Activated T-helper 1 cell treated with Interleukin-2 at 50 U/mL for 16 hours (primary cell): ENCODE measurements around the gene PRSS53.
"Not testable (repeated sequence)": the region's sequence is repeated elsewhere in the genome, so short reads cannot be mapped to it uniquely, and the experiment has no call there.

Experiments
- DNase-seq: peaks from one replicate; pipeline ENCODE4 v3.0.0-alpha.2; 2020; ENCODE audit warnings: low read depth

PRSS53 gene

DNA sequence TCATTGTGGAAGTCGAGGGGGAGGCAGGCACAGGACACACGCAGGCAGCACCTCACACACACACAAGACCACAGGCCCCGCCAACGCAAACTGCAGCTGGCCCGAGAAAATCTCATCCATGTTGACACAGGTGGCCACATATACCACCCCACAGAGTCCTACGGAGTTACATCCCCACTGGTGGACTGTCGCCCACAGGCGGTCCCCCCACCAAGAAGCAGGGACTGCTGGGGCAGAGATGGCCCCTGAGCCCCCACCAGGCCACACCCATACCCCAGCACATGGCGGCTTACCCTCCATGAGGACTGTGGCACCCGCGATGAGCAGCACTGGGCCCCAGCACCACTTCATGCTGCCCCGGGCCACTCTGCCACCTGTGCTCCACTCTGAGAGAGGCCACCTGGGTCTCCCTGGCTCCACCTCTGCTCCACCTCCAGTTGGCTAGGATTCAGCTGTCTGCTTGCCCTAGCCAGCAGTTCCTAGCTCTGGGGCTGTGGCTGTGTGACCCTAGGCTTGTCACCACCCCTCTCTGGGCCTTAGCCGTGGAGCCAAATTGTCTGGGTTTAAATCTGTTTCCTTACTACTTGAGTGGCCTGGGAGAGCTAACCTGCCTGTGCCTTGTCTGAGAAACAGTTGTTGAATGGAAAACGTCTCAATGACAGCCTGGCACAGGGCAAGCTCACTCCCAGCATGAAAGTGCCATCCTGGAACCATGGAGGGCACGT is at the start of gene PRSS53:
Gene PRSS53, minus strand, starts transcription at position 485 of the 725 bp plus-strand sequence. Its CDS starts 134 bp downstream, at position 351.
- DNase-seq, result no peak

DNA sequence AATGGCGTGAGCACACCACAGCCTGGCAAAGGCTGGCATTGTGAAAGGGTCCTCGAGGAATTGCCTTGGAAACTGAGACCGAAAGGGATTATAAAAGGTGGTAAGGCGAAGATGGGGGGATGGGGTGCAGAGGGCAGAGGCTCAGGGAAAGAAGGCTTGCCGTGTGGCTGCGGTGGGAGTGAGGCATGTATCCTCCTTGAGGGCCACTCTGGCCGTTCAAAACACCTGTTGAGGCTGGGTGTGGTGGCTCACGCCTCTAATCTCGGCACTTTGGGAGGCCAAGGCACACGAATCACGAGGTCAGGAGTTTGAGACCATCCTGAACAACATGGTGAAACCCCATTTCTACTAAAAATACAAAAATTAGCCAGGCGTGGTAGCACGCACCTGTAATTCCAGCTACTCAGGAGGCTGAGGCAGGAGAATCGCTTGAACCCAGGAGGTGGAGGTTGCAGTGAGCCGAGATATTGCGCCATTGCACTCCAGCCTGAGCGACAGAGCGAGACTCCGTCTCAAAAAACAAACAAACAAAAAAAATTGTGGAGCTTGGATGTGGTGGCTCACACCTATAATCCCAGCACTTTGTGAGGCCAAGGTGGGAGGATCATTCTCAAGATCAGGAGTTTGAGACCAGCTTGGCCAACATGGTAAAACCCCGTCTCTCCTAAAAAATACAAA is 48.2 kb upstream of the PRSS53 start:
- not testable (repeated sequence) for DNase-seq

DNA sequence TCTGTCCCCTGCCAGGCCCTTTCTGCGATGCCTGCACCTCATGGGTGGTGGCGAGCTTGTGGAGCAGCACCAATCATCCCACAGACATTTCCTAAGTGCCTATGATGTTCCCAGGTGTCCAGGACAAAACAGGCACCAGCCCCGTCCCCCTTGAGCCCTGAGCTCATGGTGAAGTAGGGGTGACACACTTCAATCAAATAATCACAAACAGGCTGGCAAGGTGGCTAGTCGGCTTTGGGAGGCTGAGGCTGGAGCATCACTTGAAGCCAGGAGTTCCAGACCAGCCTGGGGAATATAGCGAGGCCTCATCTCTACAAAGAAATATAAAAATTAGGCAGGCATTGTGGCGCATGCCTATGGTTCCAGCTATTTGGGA is 47.5 kb upstream of the PRSS53 start:
- DNase-seq, result no peak

DNA sequence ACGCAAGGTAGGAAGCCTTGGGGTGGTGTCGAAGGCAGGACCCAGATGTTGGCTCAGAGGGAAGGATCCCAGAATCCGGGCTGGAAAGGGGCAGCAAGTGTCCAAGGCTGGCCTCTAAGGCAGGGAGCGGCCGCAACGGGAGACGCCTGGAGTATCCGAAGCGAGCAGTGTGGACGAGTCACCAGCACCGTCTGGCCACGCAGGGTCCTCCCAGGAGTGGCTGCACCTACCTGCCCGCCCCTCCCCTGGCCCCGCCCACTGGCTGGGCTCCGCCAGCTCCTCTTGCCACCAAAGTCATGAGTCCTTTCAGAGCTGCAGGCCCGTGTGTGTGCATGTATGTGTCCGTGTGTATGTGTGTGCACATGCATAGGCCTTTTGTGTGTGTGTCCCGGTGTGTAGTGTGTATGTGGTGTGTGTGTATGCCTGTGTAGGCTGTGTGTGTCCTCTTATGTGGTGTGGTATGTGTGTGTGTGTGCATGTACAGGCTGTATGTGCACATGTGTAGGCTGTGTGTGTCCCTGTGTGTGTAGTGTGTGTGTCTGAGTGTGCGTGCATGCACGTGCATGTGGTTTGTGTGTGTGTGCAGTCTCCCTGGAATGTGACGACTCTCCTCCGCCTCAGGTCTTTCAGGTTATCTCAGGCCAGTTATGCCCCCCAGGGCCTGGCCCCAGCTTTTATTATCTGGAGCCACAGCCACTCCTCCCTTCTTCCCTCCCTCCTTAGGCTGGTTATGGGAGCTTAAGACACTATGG is 47.0 kb upstream of the PRSS53 start, which contains the start of gene PRSS8:
Gene PRSS8, minus strand, starts transcription at position 193 of the 752 bp plus-strand sequence. CDS start 229 bp downstream, outside the sequence.
- no peak for DNase-seq

DNA sequence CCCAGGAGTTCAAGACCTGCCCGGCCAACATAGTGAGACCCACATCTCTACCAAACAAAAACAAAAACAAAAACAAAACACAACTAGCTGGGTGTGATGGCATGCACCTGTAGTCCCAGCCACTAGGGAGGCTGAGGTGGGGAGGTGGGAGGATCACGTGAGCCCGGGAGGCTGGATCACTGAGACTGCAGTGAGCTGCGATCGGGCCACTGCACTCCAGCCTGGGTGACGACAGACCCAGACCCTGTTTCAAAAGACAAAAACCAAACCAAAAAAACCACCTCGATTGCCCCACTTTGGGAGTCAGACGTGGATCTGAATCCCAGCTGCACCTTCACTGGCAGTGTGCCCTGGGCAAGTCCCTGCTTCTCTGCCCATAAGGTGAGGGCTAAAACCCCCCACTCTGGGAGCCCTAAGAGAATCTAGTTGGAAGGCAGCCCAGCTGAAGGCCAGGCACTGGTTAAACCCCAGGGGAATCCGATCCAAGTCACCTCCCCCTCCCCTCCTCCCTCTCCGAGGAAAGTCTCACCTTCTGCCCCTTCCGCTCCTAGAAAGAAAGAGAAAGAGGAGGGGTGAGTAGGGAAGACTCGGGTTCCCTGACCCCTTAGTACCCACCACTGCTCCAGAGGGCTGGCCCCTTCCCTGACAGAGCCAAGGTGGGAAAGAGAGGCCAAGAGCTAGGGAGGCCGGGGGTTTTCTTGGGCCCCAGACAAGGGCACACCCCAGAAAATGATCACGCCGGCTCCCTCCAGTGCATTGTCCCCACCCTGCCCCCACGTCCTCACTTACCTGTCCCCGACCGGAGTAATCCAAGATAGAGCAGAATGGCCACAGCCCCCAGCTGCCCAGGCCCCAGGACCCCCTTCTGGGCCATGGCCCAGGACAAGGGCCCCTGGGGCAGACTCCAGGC is 46.1 kb upstream of the PRSS53 start:
- DNase-seq, result no peak

DNA sequence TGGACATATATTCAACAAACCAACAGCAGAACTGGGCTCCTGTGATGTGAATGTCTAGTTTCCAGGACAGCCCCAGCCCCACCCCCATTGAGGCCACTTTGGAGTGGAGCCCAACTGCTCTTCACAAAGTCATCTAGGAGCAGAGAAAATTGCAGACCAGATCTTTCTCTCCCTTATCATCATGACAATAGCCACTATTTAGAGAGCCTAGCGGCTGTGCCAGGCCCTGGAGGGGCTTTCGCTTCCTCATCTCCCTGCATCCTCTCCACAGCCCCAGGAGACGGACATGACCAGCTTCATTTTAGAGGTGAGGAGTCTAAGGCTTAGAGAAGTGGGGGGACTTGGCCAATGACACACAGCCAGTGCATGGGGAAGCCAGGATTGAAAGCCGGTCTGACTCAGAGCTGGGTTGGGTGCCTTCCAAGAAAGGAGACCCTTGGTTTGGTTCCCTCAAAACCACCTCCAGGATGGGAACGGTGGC is 45.4 kb upstream of the PRSS53 start:
- DNase-seq, result no peak

DNA sequence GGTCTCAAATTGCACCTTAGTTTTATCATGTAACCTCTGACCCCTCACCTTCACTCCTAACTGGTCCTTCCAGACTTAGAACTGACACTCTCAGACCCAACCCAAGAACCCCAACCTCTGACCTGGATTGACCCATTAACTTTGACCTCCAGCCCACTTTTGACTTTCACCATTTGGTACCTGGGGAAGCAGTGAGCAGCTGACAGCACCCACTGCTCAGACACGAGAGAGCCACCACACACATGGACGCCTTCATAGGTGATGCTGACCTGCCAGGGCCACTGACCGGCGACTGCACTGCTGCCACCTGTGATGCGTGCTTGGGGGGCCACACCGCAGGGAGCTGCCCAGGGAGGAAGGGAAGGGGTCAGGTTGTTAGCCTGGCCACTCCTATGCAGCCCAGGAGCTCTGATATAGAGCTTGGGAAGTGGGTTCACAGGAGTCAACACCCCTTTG is 44.3 kb upstream of the PRSS53 start:
- no peak for DNase-seq

DNA sequence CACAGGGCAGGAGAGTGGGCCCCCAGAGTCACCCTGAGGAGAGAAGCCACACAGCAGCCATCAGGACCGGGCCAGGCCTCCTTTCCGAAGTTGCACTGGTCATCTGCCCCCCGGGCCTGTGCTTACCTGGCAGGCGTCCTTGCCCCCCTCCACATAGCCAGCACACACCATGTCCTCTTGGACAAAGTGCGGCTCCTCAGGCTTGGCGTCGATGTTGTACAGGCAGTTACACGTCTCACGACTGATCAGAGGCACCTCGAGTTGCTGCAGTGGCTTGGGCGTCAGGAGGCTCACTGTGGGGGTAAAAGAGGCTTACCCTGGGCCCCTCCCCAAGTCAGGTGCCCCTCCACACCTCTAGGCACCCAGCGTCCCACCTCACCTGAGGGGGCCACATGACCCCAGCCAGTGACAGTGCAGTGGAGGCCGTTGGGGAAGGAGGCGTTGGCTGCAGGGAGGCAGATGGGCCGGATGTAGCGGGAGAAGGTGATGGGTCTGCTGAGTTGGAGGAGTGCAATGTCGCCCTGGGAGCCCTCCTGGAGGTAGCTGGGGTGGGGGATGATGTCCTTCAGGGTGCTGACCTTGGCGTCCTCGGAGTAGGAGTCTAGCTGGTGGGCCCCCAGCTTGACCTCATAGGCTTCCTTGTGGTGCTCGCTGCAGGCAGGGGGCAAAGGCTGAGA is 43.7 kb upstream of the PRSS53 start:
- DNase-seq, result no peak

DNA sequence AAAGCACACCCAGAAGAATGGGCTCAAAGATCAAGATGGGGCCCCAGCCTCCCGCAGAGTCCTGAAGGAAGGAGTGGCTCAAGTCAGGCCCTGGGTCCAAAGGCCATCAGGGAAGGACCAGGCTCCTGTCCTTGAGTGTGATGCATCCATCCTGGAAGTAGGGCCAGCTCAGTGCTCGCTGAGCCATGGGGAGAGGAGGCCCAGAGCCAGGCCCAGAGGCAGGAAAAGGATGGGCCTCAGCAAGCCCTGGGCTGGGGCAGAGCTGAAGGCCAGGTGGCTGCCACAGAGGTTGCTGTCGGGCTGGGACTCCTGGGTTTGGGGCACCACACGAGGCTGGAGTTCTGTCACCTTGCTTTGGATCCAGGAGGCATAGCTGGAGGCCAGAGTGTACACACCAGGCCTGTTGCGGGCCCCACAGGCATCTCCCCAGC is 43.1 kb upstream of the PRSS53 start:
- no peak for DNase-seq

DNA sequence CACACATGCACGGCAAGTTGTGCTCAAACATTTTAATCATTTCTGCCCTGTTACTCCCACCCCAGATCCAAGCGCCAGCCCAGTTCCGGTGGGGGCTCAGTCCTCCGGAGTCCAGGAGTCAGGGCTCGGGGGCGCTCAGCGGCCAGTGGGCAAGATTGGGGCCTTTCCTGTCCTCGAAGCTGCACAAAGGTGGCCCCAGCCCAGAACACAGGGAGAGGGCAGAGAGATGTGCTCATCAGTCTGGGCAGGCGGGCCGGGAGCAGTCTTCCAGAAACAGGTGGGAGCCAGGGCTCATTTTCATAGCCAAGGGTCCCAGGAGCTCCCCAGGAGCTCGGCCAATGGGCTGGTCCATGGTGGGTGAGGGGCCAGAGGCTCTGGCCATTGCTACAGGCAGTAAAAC is 42.7 kb upstream of the PRSS53 start:
- DNase-seq, result no peak

DNA sequence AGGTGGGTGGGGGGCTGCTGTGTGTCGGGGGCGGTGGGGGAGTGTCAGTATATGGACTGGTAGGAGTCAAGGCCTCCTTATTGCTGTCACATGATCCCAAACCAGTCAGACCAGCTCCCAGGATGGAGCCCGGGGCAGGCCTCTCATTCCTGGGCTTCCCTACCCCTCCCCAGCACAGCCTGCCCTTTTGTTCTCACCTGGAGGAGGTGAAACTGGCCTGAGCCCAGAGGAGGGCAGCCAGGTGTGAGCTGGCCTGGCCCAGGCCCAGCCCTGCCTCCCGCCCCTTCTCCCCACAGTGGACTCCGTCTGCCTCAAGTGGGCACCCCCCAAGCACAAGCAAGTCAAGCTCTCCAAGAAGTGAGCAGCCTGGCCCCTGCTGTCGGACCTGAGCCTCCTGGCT is 42.2 kb upstream of the PRSS53 start:
- no peak for DNase-seq

DNA sequence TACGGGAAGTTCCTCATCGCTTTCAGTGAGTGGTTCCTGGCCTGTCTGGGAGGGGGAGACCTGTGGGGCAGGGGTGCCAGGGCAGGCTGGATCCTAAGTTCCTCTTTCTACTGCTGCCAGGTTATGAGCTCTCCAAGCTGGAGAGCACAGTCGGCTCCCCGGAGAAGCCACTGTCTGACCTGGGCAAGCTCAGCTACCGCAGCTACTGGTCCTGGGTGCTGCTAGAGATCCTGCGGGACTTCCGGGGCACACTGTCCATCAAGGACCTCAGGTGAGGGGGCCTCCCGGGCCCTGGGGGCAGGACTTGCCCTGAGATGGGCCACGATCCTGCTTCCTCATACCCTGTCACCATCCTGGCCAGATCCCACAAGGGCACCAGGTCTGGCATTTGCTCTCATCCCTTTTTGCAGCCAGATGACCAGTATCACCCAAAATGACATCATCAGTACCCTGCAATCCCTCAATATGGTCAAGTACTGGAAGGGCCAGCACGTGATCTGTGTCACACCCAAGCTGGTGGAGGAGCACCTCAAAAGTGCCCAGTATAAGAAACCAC is 41.7 kb upstream of the PRSS53 start:
- DNase-seq, result no peak

DNA sequence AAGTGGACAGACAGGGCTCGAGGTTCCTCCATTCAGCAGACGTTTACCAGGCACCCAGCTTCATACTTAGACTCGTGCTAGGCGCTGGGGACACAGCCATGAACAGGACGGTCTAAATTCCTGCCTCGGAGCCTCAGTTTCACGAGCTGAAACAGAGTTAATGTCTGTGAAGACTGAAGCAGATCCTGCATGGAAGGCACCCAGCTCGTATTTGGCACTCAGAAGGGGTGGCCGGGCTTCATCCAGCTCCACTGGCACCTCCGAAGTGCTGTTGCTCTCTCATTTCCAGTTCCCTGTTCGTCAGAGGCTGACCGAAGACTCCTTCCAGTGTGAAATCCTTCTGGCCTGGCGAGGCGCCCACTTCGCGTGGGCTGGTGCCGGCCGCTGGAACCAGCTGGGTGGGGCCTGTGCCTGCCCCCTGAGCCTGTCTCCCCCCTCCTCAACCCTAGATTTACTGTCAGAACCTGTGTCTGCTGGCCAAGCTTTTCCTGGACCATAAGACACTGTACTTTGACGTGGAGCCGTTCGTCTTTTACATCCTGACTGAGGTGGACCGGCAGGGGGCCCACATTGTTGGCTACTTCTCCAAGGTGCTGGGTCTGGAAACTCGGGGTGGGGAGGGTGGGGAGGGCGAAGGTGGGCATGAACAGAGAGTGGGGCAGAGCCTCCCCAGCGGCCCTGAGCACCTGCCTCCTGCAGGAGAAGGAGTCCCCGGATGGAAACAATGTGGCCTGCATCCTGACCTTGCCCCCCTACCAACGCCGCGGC is 41.0 kb upstream of the PRSS53 start:
- DNase-seq, result no peak

DNA sequence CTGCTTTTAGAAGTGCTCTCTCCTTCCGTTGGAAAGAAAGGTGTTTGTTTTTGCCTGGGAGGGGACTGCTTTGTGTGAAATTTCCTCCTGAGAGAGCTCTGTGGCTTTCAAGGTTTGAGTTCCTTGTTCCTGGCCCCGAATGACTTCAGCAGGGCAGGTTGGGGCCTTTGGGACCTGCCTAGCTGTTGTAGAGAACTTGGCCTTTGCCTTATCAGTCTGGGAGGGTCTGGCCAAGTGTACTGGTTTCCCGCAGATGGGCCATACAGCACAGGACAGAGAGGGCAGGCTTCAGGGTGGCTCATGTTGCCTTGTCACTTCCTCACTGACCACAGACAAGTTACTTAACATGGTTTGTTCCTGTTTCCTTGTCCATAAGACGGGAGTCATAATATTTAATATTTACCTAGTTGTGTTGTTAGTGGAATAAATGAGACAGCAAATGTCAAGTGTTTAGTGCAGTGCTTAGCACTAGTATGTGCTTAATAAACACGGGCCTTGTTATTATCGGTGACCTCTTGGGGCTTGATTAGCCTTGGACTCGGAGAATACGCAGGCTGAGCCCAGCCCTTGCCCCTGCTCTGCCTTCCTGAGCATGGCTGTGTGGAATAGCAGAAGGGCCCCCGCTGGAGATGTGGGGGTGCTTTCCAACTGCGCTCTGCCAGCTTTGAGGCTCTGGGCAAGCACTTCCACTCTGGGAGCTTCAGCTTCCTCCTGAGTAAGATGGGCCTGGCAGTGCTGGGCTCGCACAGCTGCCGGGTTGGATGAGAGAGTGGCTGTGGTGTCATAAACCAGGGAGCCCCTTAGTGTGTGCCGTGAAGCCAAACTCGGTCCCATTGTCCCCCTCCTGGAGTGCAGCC is 40.2 kb upstream of the PRSS53 start:
- no peak for DNase-seq

DNA sequence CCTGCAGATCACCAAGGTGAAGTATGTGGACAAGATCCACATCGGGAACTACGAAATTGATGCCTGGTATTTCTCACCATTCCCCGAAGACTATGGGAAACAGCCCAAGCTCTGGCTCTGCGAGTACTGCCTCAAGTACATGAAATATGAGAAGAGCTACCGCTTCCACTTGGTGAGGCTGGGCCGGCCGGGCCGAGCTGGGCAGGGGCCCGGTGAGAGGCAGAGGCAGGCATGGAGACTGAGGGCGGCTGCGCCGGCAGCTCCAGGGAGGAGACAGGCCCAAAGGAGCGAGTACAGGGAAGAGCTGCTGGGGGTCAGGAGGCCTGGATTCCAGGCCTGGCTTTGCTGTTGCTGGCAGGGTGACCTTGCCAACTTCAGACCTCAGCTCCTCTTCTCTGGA is 38.4 kb upstream of the PRSS53 start:
- DNase-seq, result no peak

DNA sequence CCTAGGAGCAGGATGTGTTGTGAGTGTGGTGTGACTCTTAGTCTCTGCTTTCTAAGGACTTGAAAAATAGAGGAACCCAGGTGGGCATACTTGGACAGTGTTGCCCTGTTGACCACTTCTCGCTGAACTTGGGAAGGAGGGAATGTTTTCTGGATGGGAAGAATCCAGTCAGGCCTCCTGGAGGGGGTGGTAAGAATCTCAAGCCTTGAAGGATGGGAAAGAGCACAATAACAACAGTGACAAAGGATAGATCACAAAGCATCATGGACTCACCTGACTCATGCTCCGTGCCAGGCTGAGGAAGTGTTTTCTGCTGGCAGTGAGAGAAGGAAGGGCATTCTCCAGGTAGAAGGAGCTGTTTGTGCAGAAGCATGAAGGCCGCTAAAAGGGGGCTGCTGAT is 37.1 kb upstream of the PRSS53 start:
- no peak for DNase-seq

DNA sequence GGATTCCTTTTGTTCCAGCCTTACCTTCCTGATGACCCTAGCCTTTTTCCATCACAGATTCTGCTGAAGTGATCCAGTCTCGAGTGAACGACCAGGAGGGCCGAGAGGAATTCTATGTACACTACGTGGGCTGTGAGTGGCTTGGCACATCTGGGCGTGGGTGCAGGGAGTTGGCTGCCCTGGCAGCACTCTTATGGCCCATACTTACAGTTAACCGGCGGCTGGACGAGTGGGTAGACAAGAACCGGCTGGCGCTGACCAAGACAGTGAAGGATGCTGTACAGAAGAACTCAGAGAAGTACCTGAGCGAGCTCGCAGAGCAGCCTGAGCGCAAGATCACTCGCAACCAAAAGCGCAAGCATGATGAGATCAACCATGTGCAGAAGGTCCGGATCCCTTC is 31.4 kb upstream of the PRSS53 start:
- no peak for DNase-seq

DNA sequence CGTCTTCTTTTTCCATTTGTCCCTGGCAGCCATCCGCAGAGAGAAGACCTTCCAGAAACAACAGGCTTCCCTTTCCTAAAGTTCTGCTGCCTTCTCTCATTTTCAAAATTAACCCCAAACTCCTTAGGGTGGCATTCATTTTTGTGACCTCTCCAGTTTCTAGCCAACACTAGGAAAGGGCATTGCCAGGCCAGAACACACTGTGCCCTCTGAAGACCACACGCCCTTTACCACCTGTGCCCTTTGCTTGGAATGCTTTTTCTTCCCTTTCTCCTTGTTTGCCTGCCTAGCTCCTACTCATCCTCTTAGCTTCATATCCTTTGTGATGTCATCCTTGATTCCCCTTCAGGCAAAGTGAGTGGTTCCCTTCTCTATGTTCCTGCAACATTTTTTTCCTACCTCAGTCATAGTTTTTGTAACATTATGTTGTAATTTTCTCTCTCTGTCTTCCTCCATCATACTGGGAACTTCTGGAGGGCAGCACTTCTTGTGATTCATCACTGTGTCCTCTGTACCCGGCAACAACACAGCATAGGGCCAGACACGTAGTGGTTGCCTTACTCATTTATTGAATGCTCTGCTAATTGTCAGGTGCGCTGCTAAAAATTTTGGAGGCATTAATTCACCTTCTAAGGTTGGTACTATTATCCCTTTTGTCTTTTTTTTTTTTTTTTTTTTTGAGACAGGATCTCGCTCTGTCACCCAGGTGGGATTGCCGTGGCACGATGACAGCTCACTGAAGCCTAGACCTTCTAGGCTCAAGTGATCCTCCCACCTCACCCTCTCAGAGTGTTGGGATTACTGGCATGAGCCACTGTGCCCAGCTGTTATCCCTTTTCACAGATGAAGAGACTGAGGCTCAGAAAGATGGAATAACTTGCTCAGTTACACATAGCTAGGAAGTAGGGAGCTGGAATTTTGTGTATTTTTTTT is 29.7 kb upstream of the PRSS53 start:
- no peak for DNase-seq
